Measurements from ENCODE around the gene JUN. TPM values are rescaled to one million over a fixed set of nuclear protein-coding genes. Genes with fewer than 3 reads are reported as not detected.

The JUN gene
- total RNA-seq, 1 experiment from 2014 or later = 73.6 TPM

DNA sequence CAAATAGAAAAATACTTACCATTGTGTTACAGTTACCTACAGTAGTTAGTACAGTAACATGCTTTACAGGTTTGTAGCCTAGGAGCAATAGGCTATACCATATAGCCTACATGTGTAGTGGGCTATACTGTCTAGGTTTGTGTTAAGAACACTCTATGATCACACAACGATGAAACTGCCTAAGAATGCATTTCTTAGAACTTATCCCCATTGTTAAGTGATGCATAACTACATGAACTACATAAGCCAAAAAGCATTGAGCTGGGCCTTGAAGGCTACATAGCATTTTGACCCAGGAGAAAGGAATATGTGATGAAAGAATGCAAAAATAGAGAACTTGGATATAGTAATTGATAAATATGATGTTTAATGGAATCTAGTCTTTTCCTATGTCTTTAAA is 46.4 kb upstream of the JUN start:
- H3K9ac ChIP-seq (ENCODE audit: low read length) = no peak overlapping the region
- intact Hi-C loops (cut with micrococcal nuclease) = no loop called here
- DNase-seq (no peak), ATAC-seq (no peak)
- 0 out of 2 replicates have a peak, but pooled peaks cover 4% of the 10 kb centered on the region for H3K4me1 ChIP-seq (ENCODE audit: insufficient read depth, low read length)
- no TSS peak for BruUV-seq (replicated peaks)
- H3K4me2 ChIP-seq (ENCODE audit: low read length) = no peak overlapping the region
- no peaks in the 10 kb centered on the region for H3K27me3 ChIP-seq (ENCODE audit: low read length)
- no peaks in the 10 kb centered on the region for H3K79me2 ChIP-seq (ENCODE audit: low read length)
- TF ChIP-seq, protein P1, sequence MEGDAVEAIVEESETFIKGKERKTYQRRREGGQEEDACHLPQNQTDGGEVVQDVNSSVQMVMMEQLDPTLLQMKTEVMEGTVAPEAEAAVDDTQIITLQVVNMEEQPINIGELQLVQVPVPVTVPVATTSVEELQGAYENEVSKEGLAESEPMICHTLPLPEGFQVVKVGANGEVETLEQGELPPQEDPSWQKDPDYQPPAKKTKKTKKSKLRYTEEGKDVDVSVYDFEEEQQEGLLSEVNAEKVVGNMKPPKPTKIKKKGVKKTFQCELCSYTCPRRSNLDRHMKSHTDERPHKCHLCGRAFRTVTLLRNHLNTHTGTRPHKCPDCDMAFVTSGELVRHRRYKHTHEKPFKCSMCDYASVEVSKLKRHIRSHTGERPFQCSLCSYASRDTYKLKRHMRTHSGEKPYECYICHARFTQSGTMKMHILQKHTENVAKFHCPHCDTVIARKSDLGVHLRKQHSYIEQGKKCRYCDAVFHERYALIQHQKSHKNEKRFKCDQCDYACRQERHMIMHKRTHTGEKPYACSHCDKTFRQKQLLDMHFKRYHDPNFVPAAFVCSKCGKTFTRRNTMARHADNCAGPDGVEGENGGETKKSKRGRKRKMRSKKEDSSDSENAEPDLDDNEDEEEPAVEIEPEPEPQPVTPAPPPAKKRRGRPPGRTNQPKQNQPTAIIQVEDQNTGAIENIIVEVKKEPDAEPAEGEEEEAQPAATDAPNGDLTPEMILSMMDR (conservative IDR thresholded peaks at IDR 0.05; ENCODE audit: low read depth, low read length) = no peak
- TF ChIP-seq EZH2phosphoT487 (IDR thresholded peaks at IDR 0.05; ENCODE audit: borderline replicate concordance, low read length) (no peak), EZH2 (IDR thresholded peaks at IDR 0.05; ENCODE audit: low read length, unreplicated experiment) (no peak)
- ChIA-PET CTCF (no interaction called here), POLR2A (ENCODE audit: unreplicated experiment) (no interaction called here)
- no peaks in the 10 kb centered on the region for H4K20me1 ChIP-seq (ENCODE audit: low read length)
- no peaks in the 10 kb centered on the region for H3F3A ChIP-seq (ENCODE audit: low read length, unreplicated experiment)
- H2AFZ ChIP-seq (ENCODE audit: low read length) = no peak overlapping the region
- no peaks in the 10 kb centered on the region for H3K9me2 ChIP-seq (replicated peaks; ENCODE audit: low read length)
- no peak overlapping the region for H3K27ac ChIP-seq (ENCODE audit: low read length)
- no peaks in the 10 kb centered on the region for H3K36me3 ChIP-seq (ENCODE audit: low read depth, low read length)
- no peaks in the 10 kb centered on the region for H3K9me3 ChIP-seq (ENCODE audit: low read length)
- H3K4me3 ChIP-seq (ENCODE audit: low read length) = no peak overlapping the region

DNA sequence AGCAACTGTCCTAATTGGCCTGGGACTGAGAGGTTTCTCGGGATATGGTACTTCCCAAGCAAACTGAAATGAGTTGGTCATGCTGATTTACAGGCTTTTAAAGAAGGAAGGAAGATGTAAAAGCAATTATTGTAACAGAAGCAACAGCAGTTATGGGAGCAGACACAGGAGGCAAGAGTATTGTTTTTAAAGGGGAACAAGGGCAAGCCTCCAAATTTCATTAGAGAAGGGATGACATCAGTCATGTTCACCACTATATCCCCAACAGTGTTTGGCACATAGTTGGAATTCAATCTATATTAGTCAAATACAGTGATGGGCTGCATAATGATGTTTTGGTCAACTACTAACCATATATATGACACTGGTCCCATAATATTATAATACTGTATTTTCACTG is 46.0 kb upstream of the JUN start:
- no TSS peak for BruUV-seq (replicated peaks)
- H3K4me2 ChIP-seq (ENCODE audit: low read length) = no peak overlapping the region
- H3K79me2 ChIP-seq (ENCODE audit: low read length) = no peaks in the 10 kb centered on the region
- no peaks in the 10 kb centered on the region for H3K9me2 ChIP-seq (replicated peaks; ENCODE audit: low read length)
- no peaks in the 10 kb centered on the region for H3K27me3 ChIP-seq (ENCODE audit: low read length)
- H3K9me3 ChIP-seq (ENCODE audit: low read length) = no peaks in the 10 kb centered on the region
- no peaks in the 10 kb centered on the region for H3K36me3 ChIP-seq (ENCODE audit: low read depth, low read length)
- no peaks in the 10 kb centered on the region for H3F3A ChIP-seq (ENCODE audit: low read length, unreplicated experiment)
- no peak overlapping the region for H3K4me3 ChIP-seq (ENCODE audit: low read length)
- intact Hi-C loops (cut with micrococcal nuclease) = no loop called here
- TF ChIP-seq EZH2 (IDR thresholded peaks at IDR 0.05; ENCODE audit: low read length, unreplicated experiment) (no peak), EZH2phosphoT487 (IDR thresholded peaks at IDR 0.05; ENCODE audit: borderline replicate concordance, low read length) (no peak)
- TF ChIP-seq, protein P1 (conservative IDR thresholded peaks at IDR 0.05; ENCODE audit: low read depth, low read length) = no peak
- no peak overlapping the region for H3K27ac ChIP-seq (ENCODE audit: low read length)
- ChIA-PET CTCF (no interaction called here), POLR2A (ENCODE audit: unreplicated experiment) (no interaction called here)
- no peak overlapping the region for H3K9ac ChIP-seq (ENCODE audit: low read length)
- no peak for ATAC-seq
- H4K20me1 ChIP-seq (ENCODE audit: low read length) = no peaks in the 10 kb centered on the region
- peaks cover 8% of the 10 kb centered on the region for H3K4me1 ChIP-seq (ENCODE audit: insufficient read depth, low read length)
- DNase-seq = no peak
- H2AFZ ChIP-seq (ENCODE audit: low read length) = no peak overlapping the region

DNA sequence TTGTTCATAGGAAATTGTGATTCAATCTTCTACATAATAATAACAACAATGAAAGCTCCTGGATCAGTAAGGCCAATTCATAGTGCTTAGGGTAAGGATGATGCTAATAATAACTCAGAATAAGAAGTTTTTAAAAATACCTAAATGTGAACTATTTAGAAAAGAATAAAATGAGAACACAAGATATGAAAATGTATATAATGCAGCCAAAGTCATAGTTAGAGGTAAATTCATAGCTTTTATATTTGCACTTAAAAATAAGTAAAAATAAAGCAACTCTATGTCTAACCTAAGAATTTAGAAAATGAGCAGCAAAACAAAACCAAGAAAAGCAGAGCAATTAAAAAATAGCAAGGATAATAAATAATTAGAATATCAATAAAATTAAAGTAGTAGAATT is 43.5 kb upstream of the JUN start:
- Histone ChIP-seq H3K9ac (ENCODE audit: low read length) (no peak overlapping the region), H3K27me3 (ENCODE audit: low read length) (no peaks in the 10 kb centered on the region), H3K4me2 (ENCODE audit: low read length) (no peak overlapping the region), H3K9me3 (ENCODE audit: low read length) (no peaks in the 10 kb centered on the region), H4K20me1 (ENCODE audit: low read length) (no peaks in the 10 kb centered on the region), H2AFZ (ENCODE audit: low read length) (no peak overlapping the region), H3K79me2 (ENCODE audit: low read length) (no peaks in the 10 kb centered on the region), H3K4me1 (ENCODE audit: insufficient read depth, low read length) (peaks cover 30% of the 10 kb centered on the region), H3K9me2 (replicated peaks; ENCODE audit: low read length) (no peaks in the 10 kb centered on the region), H3F3A (ENCODE audit: low read length, unreplicated experiment) (no peaks in the 10 kb centered on the region), H3K4me3 (ENCODE audit: low read length) (no peak overlapping the region), H3K36me3 (ENCODE audit: low read depth, low read length) (no peaks in the 10 kb centered on the region), H3K27ac (ENCODE audit: low read length) (no peak overlapping the region)
- ATAC-seq (no peak), DNase-seq (no peak)
- BruUV-seq (replicated peaks) = no TSS peak
- TF ChIP-seq EZH2 (IDR thresholded peaks at IDR 0.05; ENCODE audit: low read length, unreplicated experiment) = no peak
- TF ChIP-seq, protein P1 (conservative IDR thresholded peaks at IDR 0.05; ENCODE audit: low read depth, low read length) = no peak
- no peak for TF ChIP-seq EZH2phosphoT487 (IDR thresholded peaks at IDR 0.05; ENCODE audit: borderline replicate concordance, low read length)
- CTCF ChIA-PET = no interaction called here
- intact Hi-C loops (cut with micrococcal nuclease) = no loop called here
- POLR2A ChIA-PET (ENCODE audit: unreplicated experiment) = no interaction called here

Measured in PC-3 (cell line).